Endothelial cell (in vitro differentiated cells): ENCODE measurements around the gene DUSP22. TPM values are rescaled to one million over a fixed set of nuclear protein-coding genes. Genes with fewer than 3 reads are reported as not detected.
A peak's percentile ranks its signal among the peaks of the same experiment; 100 is the strongest.

Experiments used
- DNase-seq: peaks from one replicate; pipeline ENCODE4 v3.0.0; 2021; ENCODE audit warnings: low spot score
- H3K27ac Mint-ChIP-seq: one replicate; pipeline ENCODE4 v1.8.0; 2021; ENCODE audit warnings: mixed read lengths, inconsistent platforms; ENCODE audit not compliant: unreplicated experiment
- H3K27me3 Mint-ChIP-seq: one replicate; pipeline ENCODE4 v1.8.0; 2021; ENCODE audit warnings: mild to moderate bottlenecking, moderate library complexity, mixed read lengths, inconsistent platforms; ENCODE audit not compliant: unreplicated experiment
- H3K36me3 Mint-ChIP-seq: one replicate; pipeline ENCODE4 v1.8.0; 2021; ENCODE audit warnings: mild to moderate bottlenecking, low read depth, mixed read lengths, inconsistent platforms; ENCODE audit not compliant: unreplicated experiment
- H3K4me1 Mint-ChIP-seq: one replicate; pipeline ENCODE4 v1.8.0; 2021; ENCODE audit warnings: mild to moderate bottlenecking, mixed read lengths, inconsistent platforms; ENCODE audit not compliant: unreplicated experiment
- H3K4me3 Mint-ChIP-seq: one replicate; pipeline ENCODE4 v1.8.0; 2021; ENCODE audit warnings: mild to moderate bottlenecking, mixed read lengths, inconsistent platforms; ENCODE audit not compliant: unreplicated experiment
- H3K9me3 Mint-ChIP-seq: one replicate; pipeline ENCODE4 v1.8.0; 2021; ENCODE audit warnings: mixed read lengths, inconsistent platforms; ENCODE audit not compliant: unreplicated experiment
- CTCF ChIP-seq: fragments of 200-600 bp; sonication (generic); IDR thresholded peaks from one replicate; pipeline ENCODE4 v1.5.0; 2021; ENCODE audit warnings: antibody characterized with exemption; ENCODE audit not compliant: unreplicated experiment
- total RNA-seq: library from RNA; stranded (reverse); fragmentation: NEBNext Ultra II Directional; extraction: Animal tissue kit (Norgen Biotek cat#: 25700); gene quantifications from one replicate; pipeline ENCODE4 v1.2.1, GENCODE V29; 2021; ENCODE audit not compliant: unreplicated experiment

Gene DUSP22
- total RNA-seq, 1 donor from 2014 or later = 57.3 TPM

GRCh38 chr6:350371-350770, 58.1 kb downstream of the DUSP22 start:
- peaks cover 28% of the 10 kb centered on the region for H3K27me3 Mint-ChIP-seq
- peaks cover 57% of the 10 kb centered on the region for H3K36me3 Mint-ChIP-seq
- H3K9me3 Mint-ChIP-seq = peaks cover 31% of the 10 kb centered on the region
- H3K4me1 Mint-ChIP-seq = peaks cover 4% of the 10 kb centered on the region
- H3K4me3 Mint-ChIP-seq = no peak overlapping the region
- no peak overlapping the region for H3K27ac Mint-ChIP-seq
- TF ChIP-seq CTCF = no peak
- no peak for DNase-seq

GRCh38 chr6:351011-351866, 59.0 kb downstream of the DUSP22 start:
- Mint-ChIP-seq H3K4me3 (no peak overlapping the region), H3K36me3 (peaks cover 61% of the 10 kb centered on the region), H3K27me3 (peaks cover 25% of the 10 kb centered on the region), H3K9me3 (peaks cover 36% of the 10 kb centered on the region), H3K4me1 (peaks cover 7% of the 10 kb centered on the region), H3K27ac (no peak overlapping the region)
- no peak for TF ChIP-seq CTCF
- DNase-seq = no peak

GRCh38 chr6:351867-352289, 59.6 kb downstream of the DUSP22 start:
- Mint-ChIP-seq H3K4me1 (peaks cover 7% of the 10 kb centered on the region), H3K36me3 (peaks cover 61% of the 10 kb centered on the region), H3K9me3 (peaks cover 40% of the 10 kb centered on the region)

GRCh38 chr6:352474-352873, 60.2 kb downstream of the DUSP22 start:
- H3K27me3 Mint-ChIP-seq = peaks cover 28% of the 10 kb centered on the region
- TF ChIP-seq CTCF = no peak
- H3K27ac Mint-ChIP-seq = no peak overlapping the region
- H3K9me3 Mint-ChIP-seq = peaks cover 41% of the 10 kb centered on the region
- H3K36me3 Mint-ChIP-seq = peaks cover 56% of the 10 kb centered on the region
- DNase-seq = no peak
- peak overlapping the region; percentile 68 for H3K4me3 Mint-ChIP-seq
- peaks cover 7% of the 10 kb centered on the region for H3K4me1 Mint-ChIP-seq

More at GRCh38 chr6:351867-352289, 59.6 kb downstream of the DUSP22 start:
- no peak for DNase-seq
- no peak for TF ChIP-seq CTCF
- no peak overlapping the region for H3K4me3 Mint-ChIP-seq
- H3K27ac Mint-ChIP-seq = no peak overlapping the region
- peaks cover 27% of the 10 kb centered on the region for H3K27me3 Mint-ChIP-seq

- H3K36me3 Mint-ChIP-seq = peaks cover 52% of the 10 kb centered on the region
- no peak for TF ChIP-seq CTCF
Measured at GRCh38 chr6:352896-353470, 60.7 kb downstream of the DUSP22 start.

More at GRCh38 chr6:352896-353470, 60.7 kb downstream of the DUSP22 start:
- Mint-ChIP-seq H3K9me3 (peaks cover 41% of the 10 kb centered on the region), H3K4me3 (peak overlapping the region; percentile 68), H3K27ac (no peak overlapping the region), H3K4me1 (peaks cover 7% of the 10 kb centered on the region), H3K27me3 (peaks cover 32% of the 10 kb centered on the region)
- DNase-seq = no peak
